ENCODE results near the gene TBC1D4. TPM values are rescaled to one million over a fixed set of nuclear protein-coding genes. Genes with fewer than 3 reads are reported as not detected.

Gene TBC1D4
- total RNA-seq, 1 experiment from 2014 or later, result 15.1 TPM

GRCh38 chr13:75444016-75444415, 38.0 kb downstream of the TBC1D4 start:
- ChIA-PET POLR2A (ENCODE audit: unreplicated experiment) (no interaction called here), CTCF (no interaction called here)
- Histone ChIP-seq H3K4me1 (ENCODE audit: insufficient read depth, low read length) (peaks cover 4% of the 10 kb centered on the region; the same call in 1 of the 2 replicates), H4K20me1 (ENCODE audit: low read length) (no peaks in the 10 kb centered on the region), H2AFZ (ENCODE audit: low read length) (no peak overlapping the region), H3K4me2 (ENCODE audit: low read length) (no peak overlapping the region), H3K9me2 (replicated peaks; ENCODE audit: low read length) (no peaks in the 10 kb centered on the region), H3K9me3 (ENCODE audit: low read length) (no peaks in the 10 kb centered on the region), H3K36me3 (ENCODE audit: low read depth, low read length) (no peaks in the 10 kb centered on the region), H3K27me3 (ENCODE audit: low read length) (no peaks in the 10 kb centered on the region), H3K27ac (ENCODE audit: low read length) (no peak overlapping the region), H3K4me3 (ENCODE audit: low read length) (no peak overlapping the region), H3F3A (ENCODE audit: low read length, unreplicated experiment) (no peaks in the 10 kb centered on the region), H3K79me2 (ENCODE audit: low read length) (no peaks in the 10 kb centered on the region), H3K9ac (ENCODE audit: low read length) (no peak overlapping the region)
- no TSS peak for BruUV-seq (replicated peaks)
- intact Hi-C loops (cut with micrococcal nuclease), result no loop called here
- DNase-seq (no peak), ATAC-seq (no peak)
- TF ChIP-seq EZH2 (IDR thresholded peaks at IDR 0.05; ENCODE audit: low read length, unreplicated experiment) (no peak), EZH2phosphoT487 (IDR thresholded peaks at IDR 0.05; ENCODE audit: borderline replicate concordance, low read length) (no peak), CTCF (conservative IDR thresholded peaks at IDR 0.05; ENCODE audit: low read depth, low read length) (no peak)

- BruUV-seq (replicated peaks), result no TSS peak
- Histone ChIP-seq H3K36me3 (ENCODE audit: low read depth, low read length) (no peaks in the 10 kb centered on the region), H3K27ac (ENCODE audit: low read length) (no peak overlapping the region), H3K27me3 (ENCODE audit: low read length) (no peaks in the 10 kb centered on the region), H3K9me3 (ENCODE audit: low read length) (no peaks in the 10 kb centered on the region), H2AFZ (ENCODE audit: low read length) (no peak overlapping the region), H3K79me2 (ENCODE audit: low read length) (no peaks in the 10 kb centered on the region), H3F3A (ENCODE audit: low read length, unreplicated experiment) (no peaks in the 10 kb centered on the region), H3K4me1 (ENCODE audit: insufficient read depth, low read length) (peaks cover 4% of the 10 kb centered on the region; the same call in 1 of the 2 replicates), H3K9ac (ENCODE audit: low read length) (no peak overlapping the region), H3K9me2 (replicated peaks; ENCODE audit: low read length) (no peaks in the 10 kb centered on the region), H3K4me2 (ENCODE audit: low read length) (no peak overlapping the region), H3K4me3 (ENCODE audit: low read length) (no peak overlapping the region), H4K20me1 (ENCODE audit: low read length) (no peaks in the 10 kb centered on the region)
- no peak for DNase-seq
- intact Hi-C loops (cut with micrococcal nuclease), result no loop called here
- no peak for TF ChIP-seq EZH2phosphoT487 (IDR thresholded peaks at IDR 0.05; ENCODE audit: borderline replicate concordance, low read length)
- ChIA-PET CTCF (no interaction called here), POLR2A (ENCODE audit: unreplicated experiment) (no interaction called here)
- ATAC-seq, result no peak
Observed at GRCh38 chr13:75443356-75443958, 38.5 kb downstream of the TBC1D4 start.

- H3K27ac ChIP-seq (ENCODE audit: low read length), result no peak overlapping the region
- H3F3A ChIP-seq (ENCODE audit: low read length, unreplicated experiment), result no peaks in the 10 kb centered on the region
- H3K9ac ChIP-seq (ENCODE audit: low read length), result no peak overlapping the region
- TF ChIP-seq CTCF (conservative IDR thresholded peaks at IDR 0.05; ENCODE audit: low read depth, low read length) (no peak), EZH2 (IDR thresholded peaks at IDR 0.05; ENCODE audit: low read length, unreplicated experiment) (no peak), EZH2phosphoT487 (IDR thresholded peaks at IDR 0.05; ENCODE audit: borderline replicate concordance, low read length) (no peak)
- intact Hi-C loops (cut with micrococcal nuclease), result no loop called here
- H3K79me2 ChIP-seq (ENCODE audit: low read length), result no peaks in the 10 kb centered on the region
- H4K20me1 ChIP-seq (ENCODE audit: low read length), result no peaks in the 10 kb centered on the region
- H3K9me2 ChIP-seq (replicated peaks; ENCODE audit: low read length), result no peaks in the 10 kb centered on the region
- POLR2A ChIA-PET (ENCODE audit: unreplicated experiment), result no interaction called here
- ATAC-seq, result no peak
- H3K4me1 ChIP-seq (ENCODE audit: insufficient read depth, low read length), result peaks cover 4% of the 10 kb centered on the region; the same call in 1 of the 2 replicates
- CTCF ChIA-PET, result no interaction called here
- no peak overlapping the region for H3K4me3 ChIP-seq (ENCODE audit: low read length)
- no TSS peak for BruUV-seq (replicated peaks)
- H3K9me3 ChIP-seq (ENCODE audit: low read length), result no peaks in the 10 kb centered on the region
- H2AFZ ChIP-seq (ENCODE audit: low read length), result no peak overlapping the region
- H3K27me3 ChIP-seq (ENCODE audit: low read length), result no peaks in the 10 kb centered on the region
- no peak for DNase-seq
- H3K4me2 ChIP-seq (ENCODE audit: low read length), result no peak overlapping the region
- no peaks in the 10 kb centered on the region for H3K36me3 ChIP-seq (ENCODE audit: low read depth, low read length)
Observed at GRCh38 chr13:75442736-75443234, 39.2 kb downstream of the TBC1D4 start.
